GM12892 (cell line): ENCODE results near the gene TEX2.

Experiments used
- POLR2AphosphoS5 ChIP-seq: IDR thresholded peaks from 2 replicates; pipeline ENCODE4 v1.6.1; 2011; ENCODE audit warnings: low read depth, low read length, control low read depth
- TAF1 ChIP-seq: IDR thresholded peaks from 2 replicates; pipeline ENCODE4 v1.6.1; 2011; ENCODE audit warnings: low read depth, mild to moderate bottlenecking, control low read depth, low read length, borderline replicate concordance

GRCh38 chr17:64123114-64123513, 139.9 kb downstream of the TEX2 start:
- TF ChIP-seq TAF1 (no peak), POLR2AphosphoS5 (no peak)
